Body of pancreas (tissue), 4 donors: ENCODE results near the gene TMEM204. TPM values are rescaled to one million over a fixed set of nuclear protein-coding genes. Genes with fewer than 3 reads are reported as not detected.

ENCODE experiments used
- ATAC-seq: fragments of 150-250 bp; one replicate; pipeline ENCODE4 v1.9.1; 2016
- DNase-seq, 4 donors: peaks; one replicate each; pipeline ENCODE4 v3.0.0-alpha.2; 2019
- H3K27ac ChIP-seq, 4 donors: fragments of 200-600 bp; sonication (generic); 1 replicate in 3 of 4; 2 replicates in 1 of 4; pipeline versions ENCODE4 v1.5.1 to v1.6.1; 2016 to 2019; ENCODE audit warnings: mild to moderate bottlenecking in 1 of 4, mixed read lengths in 1 of 4, moderate library complexity in 1 of 4
- H3K27me3 ChIP-seq, 2 donors: fragments of 200-600 bp; sonication (generic); one replicate each; pipeline ENCODE4 v1.6.0; 2016; ENCODE audit warnings: mild to moderate bottlenecking in 1 of 2
- H3K36me3 ChIP-seq, 2 donors: fragments of 200-600 bp; sonication (generic); replicated peaks in 1 of 2; 2 replicates each; pipeline ENCODE4 v1.5.1; 2016; ENCODE audit warnings: low read depth in 2 of 2; ENCODE audit not compliant: insufficient read depth in 1 of 2
- H3K4me1 ChIP-seq: fragments of 200-600 bp; sonication (generic); one replicate; pipeline ENCODE4 v1.6.0; 2016
- H3K4me3 ChIP-seq, 2 donors: fragments of 200-600 bp; sonication (generic); 1 replicate in 1 of 2; 2 replicates in 1 of 2; pipeline ENCODE4 v1.5.1; 2016 to 2019
- H3K9me3 ChIP-seq, 3 donors: fragments of 200-600 bp; sonication (generic); 1 replicate in 2 of 3; 2 replicates in 1 of 3; pipeline ENCODE4 v1.5.1; 2016
- POLR2A ChIP-seq, 3 donors: fragments of 450-650 bp; IDR thresholded peaks; one replicate each; pipeline ENCODE4 v1.6.1; 2016; ENCODE audit warnings: antibody characterized with exemption in 3 of 3, mild to moderate bottlenecking in 2 of 3
- WGBS, 2 donors: methylation state at CpG; one replicate each; pipeline ENCODE4 v1.1.5; 2017; 5-methylcytosine and 5-hydroxymethylcytosine counted together
- intact Hi-C: fragments of 100-400 bp; cut with DNase I; formaldehyde crosslinking; loops from one replicate; pipeline ENCODE4 v1.15.1; 2023
- total RNA-seq, 2 donors: library from RNA; depleted of rRNA; stranded (reverse); fragments of >200 nt; gene quantifications; one replicate each; pipeline ENCODE4 v1.1.0, GENCODE V29; 2016
- TF ChIP-seq, protein P1 (sequence below), 7 experiments: fragments of 450-650 bp in 4 of 7; fragments of 200-600 bp in 3 of 7; sonication (generic) in 3 of 7; IDR thresholded peaks; one replicate each; pipeline ENCODE4 v1.5.1; 2016 to 2019; ENCODE audit warnings: antibody characterized with exemption in 7 of 7

TMEM204 gene
- 10 to 100 TPM; 23.6 to 25.1 TPM for total RNA-seq

DNA sequence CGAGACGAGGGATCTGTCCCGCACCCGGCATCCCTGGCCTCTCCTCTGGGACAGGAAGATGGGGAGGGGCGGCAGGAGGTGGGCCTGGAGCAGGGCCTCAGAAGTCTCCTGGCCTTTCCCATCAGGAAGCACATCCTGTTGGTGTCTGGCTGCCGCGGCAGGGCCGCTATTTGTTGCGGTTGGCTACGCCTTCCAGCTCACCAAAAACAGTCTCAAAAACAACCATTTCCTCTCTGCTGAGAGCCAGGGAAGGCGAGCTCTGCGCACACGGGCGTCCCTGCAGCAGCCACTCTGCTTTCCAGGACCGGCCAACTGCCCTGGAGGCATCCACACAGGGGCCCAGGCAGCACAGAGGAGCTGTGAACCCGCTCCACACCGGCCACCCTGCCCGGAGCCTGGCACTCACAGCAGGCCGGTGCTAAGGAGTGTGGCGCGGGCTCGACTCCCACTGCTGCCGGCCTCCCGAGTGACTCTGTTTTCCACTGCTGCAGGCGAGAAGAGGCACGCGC, at the start of gene TMEM204:
TSS of gene TMEM204 (plus strand) at position 224 of the 509 bp plus-strand sequence. CDS start 610 bp downstream, outside the sequence.
- no peaks in the 10 kb centered on the region for H3K27me3 ChIP-seq
- intact Hi-C loops = no loop called here
- peak within 1 kb of the TSS; percentile 44 to 78 (median 62) for H3K27ac ChIP-seq
- WGBS, 2 donors = 68 to 89% methylated on average over 18 to 24 of the region's 27 CpGs
- H3K9me3 ChIP-seq = no peaks in the 10 kb centered on the region
- H3K36me3 ChIP-seq = no peaks in the 10 kb centered on the region
- peaks cover 8% of the 10 kb centered on the region for H3K4me1 ChIP-seq
- ATAC-seq (peak; percentile 33), DNase-seq (peak; percentile 34 to 57 (median 50))
- no peak within 1 kb of the TSS for H3K4me3 ChIP-seq
- TF ChIP-seq POLR2A (IDR thresholded peaks at IDR 0.05) = peak in 2 of 3 donors; percentile 67 to 70
- TF ChIP-seq, protein P1, sequence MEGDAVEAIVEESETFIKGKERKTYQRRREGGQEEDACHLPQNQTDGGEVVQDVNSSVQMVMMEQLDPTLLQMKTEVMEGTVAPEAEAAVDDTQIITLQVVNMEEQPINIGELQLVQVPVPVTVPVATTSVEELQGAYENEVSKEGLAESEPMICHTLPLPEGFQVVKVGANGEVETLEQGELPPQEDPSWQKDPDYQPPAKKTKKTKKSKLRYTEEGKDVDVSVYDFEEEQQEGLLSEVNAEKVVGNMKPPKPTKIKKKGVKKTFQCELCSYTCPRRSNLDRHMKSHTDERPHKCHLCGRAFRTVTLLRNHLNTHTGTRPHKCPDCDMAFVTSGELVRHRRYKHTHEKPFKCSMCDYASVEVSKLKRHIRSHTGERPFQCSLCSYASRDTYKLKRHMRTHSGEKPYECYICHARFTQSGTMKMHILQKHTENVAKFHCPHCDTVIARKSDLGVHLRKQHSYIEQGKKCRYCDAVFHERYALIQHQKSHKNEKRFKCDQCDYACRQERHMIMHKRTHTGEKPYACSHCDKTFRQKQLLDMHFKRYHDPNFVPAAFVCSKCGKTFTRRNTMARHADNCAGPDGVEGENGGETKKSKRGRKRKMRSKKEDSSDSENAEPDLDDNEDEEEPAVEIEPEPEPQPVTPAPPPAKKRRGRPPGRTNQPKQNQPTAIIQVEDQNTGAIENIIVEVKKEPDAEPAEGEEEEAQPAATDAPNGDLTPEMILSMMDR (IDR thresholded peaks at IDR 0.05) = no peak

DNA sequence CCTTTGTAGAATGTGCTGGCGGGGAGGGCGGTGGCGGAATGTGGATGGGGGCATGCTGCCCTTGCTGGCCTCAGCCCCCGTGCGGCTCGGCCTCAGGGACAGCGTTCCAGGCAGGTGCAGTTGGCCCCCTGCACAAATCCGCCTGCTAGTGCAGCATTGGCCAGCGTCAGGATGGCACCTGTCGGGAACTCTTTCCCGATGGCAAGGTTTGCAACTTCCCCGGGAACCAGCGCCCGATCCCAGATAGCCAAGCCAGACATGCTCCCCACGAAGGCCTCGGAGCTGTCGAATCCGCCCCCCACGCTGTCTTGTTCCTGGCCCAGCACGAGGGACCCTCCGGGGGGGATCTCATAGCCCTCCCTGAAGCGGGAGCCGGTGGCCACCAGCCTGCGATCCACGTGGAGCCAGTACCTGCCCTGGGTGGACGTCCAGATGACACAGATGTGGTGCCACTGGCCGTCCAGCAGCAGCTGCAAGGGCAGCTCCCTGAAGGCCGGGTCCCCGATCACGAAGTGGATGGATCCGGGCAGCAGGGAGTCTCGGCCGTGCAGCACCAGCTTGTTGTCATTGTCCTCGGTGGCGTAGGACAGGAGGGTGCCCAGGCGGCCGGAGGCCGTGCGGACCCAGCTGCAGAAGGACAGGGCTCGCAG, 47.5 kb upstream of the TMEM204 start:
- WGBS, 2 donors = 75 to 91% methylated on average over 15 to 29 of the region's 40 CpGs
- intact Hi-C loops = no loop called here
- H3K9me3 ChIP-seq = no peaks in the 10 kb centered on the region
- H3K36me3 ChIP-seq = no peaks in the 10 kb centered on the region
- H3K4me3 ChIP-seq = no peak overlapping the region
- DNase-seq (no peak), ATAC-seq (no peak)
- no peaks in the 10 kb centered on the region for H3K4me1 ChIP-seq
- no peaks in the 10 kb centered on the region for H3K27me3 ChIP-seq
- no peak overlapping the region for H3K27ac ChIP-seq
- TF ChIP-seq POLR2A (IDR thresholded peaks at IDR 0.05) = no peak
- TF ChIP-seq, protein P1 (IDR thresholded peaks at IDR 0.05) = no peak

DNA sequence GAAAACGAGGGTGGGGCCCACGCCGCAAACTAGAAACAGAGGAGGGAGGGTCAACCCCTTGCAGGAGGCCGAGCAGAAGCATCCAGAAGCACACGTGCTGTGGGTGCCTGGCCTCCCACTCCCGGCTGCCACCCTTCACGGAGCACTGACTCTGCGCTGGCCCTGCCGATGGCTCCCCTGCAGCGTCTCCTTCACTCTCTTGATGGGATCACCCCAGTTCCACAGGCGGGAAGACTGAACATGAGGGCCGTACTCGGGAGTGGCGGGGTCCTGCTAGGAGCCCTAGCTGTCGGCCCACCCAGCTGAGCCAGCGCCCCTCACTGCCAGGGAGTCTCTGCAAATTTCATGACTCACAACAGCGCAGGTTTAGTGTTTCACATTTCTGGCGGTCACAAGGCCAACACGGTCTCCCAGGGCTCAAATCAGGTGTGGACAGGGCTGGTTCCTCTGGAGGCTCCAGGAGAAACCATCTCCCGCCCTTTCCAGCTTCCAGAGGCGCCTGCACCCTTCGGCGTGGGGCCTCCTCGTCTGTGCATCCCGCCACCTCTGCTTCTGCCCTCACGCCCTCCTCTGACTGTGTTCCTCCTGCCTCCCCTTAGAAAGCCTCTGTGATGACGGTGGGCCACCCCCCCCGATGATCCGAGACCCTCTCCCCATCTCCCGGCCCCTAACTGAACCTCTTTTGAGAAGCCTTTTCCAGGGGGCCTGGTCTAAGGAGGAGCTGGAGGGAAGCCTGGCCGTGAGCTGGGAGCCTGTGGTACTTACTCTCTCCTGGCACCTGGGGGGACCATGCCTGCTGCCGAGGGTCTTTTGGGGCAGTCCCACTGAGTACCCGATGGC, 46.7 kb upstream of the TMEM204 start:
- 61 to 68% methylated on average over 6 to 33 of the region's 33 CpGs for WGBS, 2 donors
- no peak for TF ChIP-seq POLR2A (IDR thresholded peaks at IDR 0.05)
- TF ChIP-seq, protein P1 (IDR thresholded peaks at IDR 0.05) = no peak
- no peaks in the 10 kb centered on the region for H3K36me3 ChIP-seq
- H3K27me3 ChIP-seq = no peaks in the 10 kb centered on the region
- no peaks in the 10 kb centered on the region for H3K4me1 ChIP-seq
- ATAC-seq = no peak
- H3K4me3 ChIP-seq = no peak overlapping the region
- no peak overlapping the region for H3K27ac ChIP-seq
- no peaks in the 10 kb centered on the region for H3K9me3 ChIP-seq
- no peak for DNase-seq
- intact Hi-C loops = no loop called here

- ATAC-seq (no peak), DNase-seq (no peak)
- intact Hi-C loops = no loop called here
- Histone ChIP-seq H3K9me3 (no peaks in the 10 kb centered on the region), H3K36me3 (no peaks in the 10 kb centered on the region), H3K27ac (no peak overlapping the region), H3K27me3 (no peaks in the 10 kb centered on the region), H3K4me1 (peaks cover 4% of the 10 kb centered on the region), H3K4me3 (no peak overlapping the region)
- 51 to 74% methylated on average over 3 to 32 of the region's 39 CpGs for WGBS, 2 donors
- TF ChIP-seq POLR2A (IDR thresholded peaks at IDR 0.05) = no peak
- TF ChIP-seq, protein P1 (IDR thresholded peaks at IDR 0.05) = no peak
Observed at GRCh38 chr16:1487395-1488053, 45.9 kb upstream of the TMEM204 start.
